Measurements from ENCODE around the gene POLH.
"Not testable (repeated sequence)": the region's sequence is repeated elsewhere in the genome, so short reads cannot be mapped to it uniquely, and the experiment has no call there.

DNA sequence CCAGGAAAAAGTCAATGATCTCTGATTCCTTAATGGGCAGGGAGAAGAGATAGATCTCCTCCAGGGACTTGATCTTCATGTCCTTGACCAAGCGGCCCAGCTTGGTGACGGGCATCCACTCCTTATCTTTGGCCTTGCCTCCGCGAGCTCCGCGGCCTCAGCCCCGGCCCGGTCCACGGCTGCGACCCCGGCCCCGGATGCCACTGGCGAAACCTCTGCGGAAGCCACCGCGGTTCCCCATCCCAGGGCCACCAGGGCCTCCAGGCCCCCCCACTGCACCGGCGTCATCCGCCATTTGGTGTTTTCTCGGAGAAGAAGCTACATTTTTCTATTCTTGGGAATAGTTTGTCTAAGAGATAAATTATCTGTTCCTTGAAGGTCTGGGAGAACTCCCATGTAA, 36.6 kb upstream of the POLH start:
- not testable (repeated sequence) for TF ChIP-seq ZNF274 (IDR thresholded peaks at IDR 0.05; ENCODE audit: low read depth, low read length); YY1 (IDR thresholded peaks at IDR 0.05; ENCODE audit: insufficient read depth, insufficient read length)

Data from NT2/D1 (cell line).